H1 (cell line): ENCODE measurements around the gene GPR156. TPM values are rescaled to one million over a fixed set of nuclear protein-coding genes. Genes with fewer than 3 reads are reported as not detected.
"Not testable (repeated sequence)": the region's sequence is repeated elsewhere in the genome, so short reads cannot be mapped to it uniquely, and the experiment has no call there.

Experiments used
- CTCF ChIA-PET: fragments of 300-600 bp; sonication (Branson Sonifier 250); formaldehyde crosslinking; loops from one replicate; lab custom pipeline; 2021; ENCODE audit not compliant: partially characterized antibody; lab: Charles Lee
- POLR2A ChIA-PET: fragments of 300-600 bp; sonication (Branson Sonifier 250); formaldehyde crosslinking; loops from one replicate; lab custom pipeline; 2021; ENCODE audit warnings: inconsistent platforms; ENCODE audit not compliant: partially characterized antibody; lab: Charles Lee
- DNase-seq, 2 experiments: peaks; one replicate each; pipeline versions ENCODE4 v3.0.0 to v3.0.0-alpha.2; 2010 to 2022; ENCODE audit warnings: low spot score in 2 of 2, low read depth in 1 of 2, mixed read lengths in 1 of 2
- FAIRE-seq: peaks from 2 replicates; lab custom pipeline; 2011; peaks lifted over from hg19 to GRCh38; lab: Jason Lieb, UNC
- H2AFZ ChIP-seq: 2 replicates; pipeline ENCODE4 v1.8.1; 2012; ENCODE audit warnings: low read length, inconsistent platforms
- H2AK5ac ChIP-seq: 2 replicates; pipeline ENCODE4 v1.6.1; 2013; ENCODE audit warnings: low read depth, low read length
- H2BK120ac ChIP-seq: replicated peaks from 2 replicates; pipeline ENCODE3; 2013; ENCODE audit warnings: low read depth, low read length, inconsistent platforms
- H2BK12ac ChIP-seq: 2 replicates; pipeline ENCODE4 v1.6.1; 2013; ENCODE audit warnings: low read depth, low read length
- H2BK15ac ChIP-seq: 2 replicates; pipeline ENCODE4 v1.6.1; 2013; ENCODE audit warnings: low read length
- H2BK20ac ChIP-seq: 2 replicates; pipeline ENCODE4 v1.6.1; 2013; ENCODE audit warnings: low read length
- H2BK5ac ChIP-seq: 2 replicates; pipeline ENCODE4 v1.6.1; 2013; ENCODE audit warnings: low read depth, low read length
- H3K14ac ChIP-seq: 2 replicates; pipeline ENCODE4 v1.6.1; 2013; ENCODE audit warnings: inconsistent platforms; ENCODE audit not compliant: insufficient read length
- H3K18ac ChIP-seq: 2 replicates; pipeline ENCODE4 v1.6.1; 2013; ENCODE audit warnings: low read length; ENCODE audit errors: extremely low read depth
- H3K23ac ChIP-seq: 2 replicates; pipeline ENCODE4 v1.6.1; 2013; ENCODE audit warnings: inconsistent platforms; ENCODE audit not compliant: insufficient read length
- H3K23me2 ChIP-seq: 2 replicates; pipeline ENCODE4 v1.6.1; 2013; ENCODE audit warnings: low read depth, low read length
- H3K27ac ChIP-seq: 2 replicates; pipeline ENCODE4 v1.6.1; 2011; ENCODE audit warnings: low read depth, low read length, inconsistent platforms
- H3K27me3 ChIP-seq, 4 experiments: replicated peaks in 1 of 4; 1 replicate in 1 of 4; 2 replicates in 3 of 4; pipeline versions ENCODE4 v1.6.1 to v1.8.1; 2011 to 2013; ENCODE audit warnings: low read length in 3 of 4, mild to moderate bottlenecking in 3 of 4, inconsistent platforms in 2 of 4, mixed read lengths in 2 of 4, moderate library complexity in 1 of 4; ENCODE audit not compliant: control insufficient read depth in 3 of 4, insufficient read depth in 3 of 4; ENCODE audit errors: extremely low read depth in 1 of 4
- H3K36me3 ChIP-seq, 4 experiments: 2 replicates each; pipeline versions ENCODE4 v1.6.1 to v1.8.1; 2011 to 2013; ENCODE audit warnings: mild to moderate bottlenecking in 4 of 4, low read length in 3 of 4, moderate library complexity in 2 of 4, control low read depth in 1 of 4, inconsistent platforms in 1 of 4; ENCODE audit not compliant: insufficient read depth in 4 of 4, control insufficient read depth in 2 of 4
- H3K4ac ChIP-seq: replicated peaks from 2 replicates; pipeline ENCODE3; 2013; ENCODE audit warnings: low read length, low read depth, mixed read lengths, inconsistent platforms; ENCODE audit not compliant: insufficient read length
- H3K4me1 ChIP-seq, 4 experiments: replicated peaks in 1 of 4; 1 replicate in 1 of 4; 2 replicates in 3 of 4; pipeline versions ENCODE4 v1.6.1 to v1.8.1; 2011 to 2013; ENCODE audit warnings: low read length in 3 of 4, inconsistent platforms in 2 of 4, mixed read lengths in 1 of 4; ENCODE audit not compliant: insufficient read depth in 4 of 4, control insufficient read depth in 3 of 4
- H3K4me2 ChIP-seq, 2 experiments: 2 replicates each; pipeline versions ENCODE4 v1.6.1 to v1.8.1; 2011 to 2013; ENCODE audit warnings: low read depth in 2 of 2, low read length in 2 of 2, control low read depth in 1 of 2, inconsistent platforms in 1 of 2, mild to moderate bottlenecking in 1 of 2; ENCODE audit not compliant: insufficient read depth in 1 of 2
- H3K4me3 ChIP-seq, 4 experiments: fragments of 200-600, 300-600 bp in 1 of 4; sonication (generic), shearing (Covaris generic), sonication (Bioruptor Twin) in 1 of 4; 2 replicates each; pipeline versions ENCODE4 v1.5.1 to v1.8.1; 2011 to 2016; ENCODE audit warnings: low read length in 4 of 4, low read depth in 3 of 4, control low read depth in 2 of 4, inconsistent platforms in 2 of 4, mild to moderate bottlenecking in 2 of 4, mixed read lengths in 1 of 4, moderate library complexity in 1 of 4; ENCODE audit not compliant: insufficient read depth in 2 of 4; ENCODE audit errors: extremely low read depth in 1 of 4
- H3K56ac ChIP-seq: replicated peaks from 2 replicates; pipeline ENCODE3; 2013; ENCODE audit warnings: low read depth, mild to moderate bottlenecking, mixed read lengths, low read length, inconsistent platforms; ENCODE audit not compliant: insufficient read length
- H3K79me1 ChIP-seq: 2 replicates; pipeline ENCODE4 v1.6.1; 2013; ENCODE audit warnings: low read depth, low read length, control low read depth
- H3K79me2 ChIP-seq, 2 experiments: 2 replicates each; pipeline versions ENCODE4 v1.6.1 to v1.8.1; 2012 to 2013; ENCODE audit warnings: low read length in 2 of 2, mild to moderate bottlenecking in 2 of 2, inconsistent platforms in 1 of 2; ENCODE audit not compliant: insufficient read depth in 2 of 2, control insufficient read depth in 1 of 2
- H3K9ac ChIP-seq, 4 experiments: replicated peaks in 1 of 4; 1 replicate in 1 of 4; 2 replicates in 3 of 4; pipeline versions ENCODE4 v1.6.1 to v1.8.1; 2011 to 2013; ENCODE audit warnings: low read depth in 3 of 4, low read length in 3 of 4, control low read depth in 2 of 4, mild to moderate bottlenecking in 2 of 4, moderate library complexity in 2 of 4, inconsistent platforms in 1 of 4; ENCODE audit errors: extremely low read depth in 1 of 4
- H3K9me3 ChIP-seq, 2 experiments: 2 replicates each; pipeline versions ENCODE4 v1.6.1 to v1.8.1; 2012 to 2013; ENCODE audit warnings: mild to moderate bottlenecking in 2 of 2, moderate library complexity in 2 of 2, control low read depth in 1 of 2, inconsistent platforms in 1 of 2, low read depth in 1 of 2, low read length in 1 of 2, mixed read lengths in 1 of 2; ENCODE audit not compliant: insufficient read depth in 2 of 2
- H4K20me1 ChIP-seq, 2 experiments: replicated peaks in 1 of 2; 2 replicates each; pipeline versions ENCODE3 to v1.8.1; 2011 to 2013; ENCODE audit warnings: inconsistent platforms in 2 of 2, low read length in 2 of 2, mild to moderate bottlenecking in 1 of 2; ENCODE audit not compliant: insufficient read depth in 2 of 2, control insufficient read depth in 1 of 2
- H4K5ac ChIP-seq: 2 replicates; pipeline ENCODE4 v1.6.1; 2013; ENCODE audit warnings: low read length, low read depth, mixed read lengths, inconsistent platforms; ENCODE audit not compliant: insufficient read length
- H4K8ac ChIP-seq: 2 replicates; pipeline ENCODE4 v1.8.0; 2013; ENCODE audit warnings: mild to moderate bottlenecking, moderate library complexity, low read length, inconsistent platforms; ENCODE audit not compliant: insufficient read depth; ENCODE audit errors: extremely low read depth
- H4K91ac ChIP-seq: replicated peaks from 2 replicates; pipeline ENCODE3; 2013; ENCODE audit warnings: low read length, mixed read lengths, inconsistent platforms; ENCODE audit not compliant: insufficient read length
- WGBS, 2 experiments: shearing (Covaris generic) in 1 of 2; methylation state at CpG; one replicate each; pipeline versions ENCODE4 v1.1.6 to v1.1.7; 2013 to 2015; ENCODE audit warnings: low lambda C conversion rate in 2 of 2, mixed read lengths in 2 of 2, inconsistent platforms in 1 of 2, low coverage in 1 of 2, missing lambda C conversion rate in 1 of 2; ENCODE audit not compliant: insufficient replicate concordance in 2 of 2, insufficient coverage in 1 of 2, insufficient read length in 1 of 2; ENCODE audit errors: extremely low coverage in 1 of 2, missing lambda C conversion rate in 1 of 2; 5-methylcytosine and 5-hydroxymethylcytosine counted together
- polyA plus RNA-seq, 7 experiments: library from polyadenylated mRNA; depleted of rRNA in 3 of 7; stranded (reverse) in 5 of 7; unstranded in 2 of 7; fragments of >200 nt in 5 of 7; fragments of 200-250 nt in 2 of 7; gene quantifications; 1 replicate in 5 of 7; 2 replicates in 1 of 7; 4 replicates in 1 of 7; pipeline versions ENCODE4 v1.2.1 to v1.2.3, GENCODE V29; 2011 to 2013; ENCODE audit warnings: missing spikeins in 2 of 7, mixed read lengths in 2 of 7
- total RNA-seq: library from RNA; stranded (reverse); fragmentation: NEBNext Ultra II Directional; extraction: Animal tissue kit (Norgen Biotek cat#: 25700); gene quantifications from 2 replicates; pipeline ENCODE4 v1.2.1, GENCODE V29; 2021

Gene GPR156
- total and polyA plus RNA-seq, 2 of the 8 experiments (the other 6 are each of a cell fraction or from before 2014, with no cell fraction given), result 1.6 to 1.8 TPM

- POLR2A ChIA-PET, H3K4ac ChIP-seq, H2BK20ac ChIP-seq, H3K9ac ChIP-seq, H3K27ac ChIP-seq, H3K56ac ChIP-seq, H3K79me2 ChIP-seq, FAIRE-seq, H3K14ac ChIP-seq, H4K91ac ChIP-seq, H4K5ac ChIP-seq, H3K23ac ChIP-seq, H2BK120ac ChIP-seq, H3K4me2 ChIP-seq, H2AK5ac ChIP-seq, DNase-seq, H3K79me1 ChIP-seq, H2BK15ac ChIP-seq, H3K4me1 ChIP-seq, H3K18ac ChIP-seq, H2AFZ ChIP-seq, H4K8ac ChIP-seq, H3K9me3 ChIP-seq, H4K20me1 ChIP-seq, H3K27me3 ChIP-seq, H3K23me2 ChIP-seq, H2BK12ac ChIP-seq, H2BK5ac ChIP-seq, H3K4me3 ChIP-seq, H3K36me3 ChIP-seq: not testable (repeated sequence)
- WGBS, 2 experiments, result 88% methylated on average over 2 of the region's 2 CpGs; no CpG with 5 or more reads in 1 of the 2 experiments
- CTCF ChIA-PET, result interaction anchor here (0.6 to 1.0 kb wide), 2 partner anchors 41 to 48 kb away, joined by 4 read pairs; no protein-coding TSS in a partner anchor
These were observed 6.5 kb upstream of the GPR156 start for GRCh38 chr3:120291552-120291951.
